GM19025 (cell line): ENCODE results near the gene SPDYE2B.
"Not testable (repeated sequence)": the region's sequence is repeated elsewhere in the genome, so short reads cannot be mapped to it uniquely, and the experiment has no call there.

Experiments used
- ATAC-seq: cut with Tn5 transposase; IDR thresholded peaks from one replicate; pipeline ENCODE4 v1.9.1; 2021; ENCODE audit warnings: mild to moderate bottlenecking, low read depth, moderate library complexity; ENCODE audit not compliant: unreplicated experiment

Gene SPDYE2B

GRCh38 chr7:102638848-102639247, 11.3 kb upstream of the SPDYE2B start:
- ATAC-seq = not testable (repeated sequence)

- not testable (repeated sequence) for ATAC-seq
Observed at GRCh38 chr7:102642691-102643090, 7.4 kb upstream of the SPDYE2B start, which contains the start of gene UPK3BL1. UPK3BL1 (minus strand) TSS chr7:102642791; CDS start chr7:102642741, 50 bp downstream.

GRCh38 chr7:102643404-102643803, 6.7 kb upstream of the SPDYE2B start:
- ATAC-seq = not testable (repeated sequence)

- not testable (repeated sequence) for ATAC-seq
Observed at GRCh38 chr7:102647813-102648212, 2.3 kb upstream of the SPDYE2B start.

- not testable (repeated sequence) for ATAC-seq
Observed at GRCh38 chr7:102664765-102665164, 14.6 kb downstream of the SPDYE2B start.

GRCh38 chr7:102666850-102667249, 16.7 kb downstream of the SPDYE2B start:
- not testable (repeated sequence) for ATAC-seq

- ATAC-seq = not testable (repeated sequence)
Observed at GRCh38 chr7:102667523-102667922, 17.4 kb downstream of the SPDYE2B start.

- peak; percentile 73 for ATAC-seq
Observed at GRCh38 chr7:102671166-102671955, 21.2 kb downstream of the SPDYE2B start, which contains the start of gene POLR2J2. POLR2J2 (minus strand) TSS chr7:102671663; CDS start chr7:102671601, 62 bp downstream.

- ATAC-seq = peak; percentile 30
Observed at GRCh38 chr7:102671956-102672307, 21.8 kb downstream of the SPDYE2B start.

- not testable (repeated sequence) for ATAC-seq
Observed at GRCh38 chr7:102673447-102674067, 23.4 kb downstream of the SPDYE2B start.

- ATAC-seq = not testable (repeated sequence)
Observed at GRCh38 chr7:102675545-102675944, 25.4 kb downstream of the SPDYE2B start.

- ATAC-seq = not testable (repeated sequence)
Observed at GRCh38 chr7:102680780-102681179, 30.7 kb downstream of the SPDYE2B start.

- ATAC-seq = not testable (repeated sequence)
Observed at GRCh38 chr7:102682560-102682959, 32.4 kb downstream of the SPDYE2B start.

GRCh38 chr7:102688299-102689036, 38.3 kb downstream of the SPDYE2B start:
- peak; percentile 67 for ATAC-seq

GRCh38 chr7:102689436-102690282, 39.5 kb downstream of the SPDYE2B start:
- ATAC-seq = peak; percentile 53

- ATAC-seq = not testable (repeated sequence)
Observed at GRCh38 chr7:102690602-102691001, 40.5 kb downstream of the SPDYE2B start.

- not testable (repeated sequence) for ATAC-seq
Observed at GRCh38 chr7:102694008-102694407, 43.9 kb downstream of the SPDYE2B start.

GRCh38 chr7:102695033-102695552, 45.0 kb downstream of the SPDYE2B start:
- peak; percentile 72 for ATAC-seq

GRCh38 chr7:102696009-102696408, 45.9 kb downstream of the SPDYE2B start:
- not testable (repeated sequence) for ATAC-seq
